ENCODE data around the gene ELL. TPM values are rescaled to one million over a fixed set of nuclear protein-coding genes. Genes with fewer than 3 reads are reported as not detected.

The ELL gene
- total RNA-seq, 4 donors from 2014 or later, result 5.9 to 12.8 (median 9.9) TPM

GRCh38 chr19:18434411-18435175 is 87.3 kb downstream of the ELL start:
- H3K4me1 ChIP-seq, result peaks cover 33 to 86% (median 43%) of the 10 kb centered on the region in 3 donors
- H3K4me3 ChIP-seq, result peak overlapping the region in 2 of 4 donors; percentile 52 to 66
- no peak for DNase-seq
- WGBS, 2 donors, result 73 to 80% methylated on average over 8 to 13 of the region's 21 CpGs
- intact Hi-C loops (cut with DNase I), result no loop called here
- H3K27me3 ChIP-seq, result peaks cover 0 to 22% (median 0%) of the 10 kb centered on the region in 4 donors
- no peak for TF ChIP-seq POLR2A (IDR thresholded peaks at IDR 0.05)
- TF ChIP-seq CTCF (IDR thresholded peaks at IDR 0.05), result no peak
- no peaks in the 10 kb centered on the region for H3K9me3 ChIP-seq
- peak overlapping the region in 3 of 4 donors; percentile 23 to 65 (median 58) for H3K27ac ChIP-seq
- H3K36me3 ChIP-seq, result peaks cover 0 to 9% (median 0%) of the 10 kb centered on the region in 3 donors

GRCh38 chr19:18433735-18434398 is 88.0 kb downstream of the ELL start:
- Histone ChIP-seq H3K4me3 (peak overlapping the region; percentile 34 to 66 (median 46)), H3K4me1 (peaks cover 41 to 86% (median 43%) of the 10 kb centered on the region in 3 donors), H3K36me3 (peaks cover 0 to 9% (median 0%) of the 10 kb centered on the region in 3 donors), H3K27ac (peak overlapping the region; percentile 23 to 65 (median 53)), H3K27me3 (peaks cover 0 to 22% (median 0%) of the 10 kb centered on the region in 4 donors), H3K9me3 (no peaks in the 10 kb centered on the region)
- intact Hi-C loops (cut with DNase I), result no loop called here
- 14 to 49% methylated on average over 1 to 4 of the region's 60 CpGs for WGBS, 2 donors
- TF ChIP-seq CTCF (IDR thresholded peaks at IDR 0.05) (no peak), POLR2A (IDR thresholded peaks at IDR 0.05) (no peak)
- DNase-seq, result no peak

- TF ChIP-seq CTCF (IDR thresholded peaks at IDR 0.05) (no peak), POLR2A (IDR thresholded peaks at IDR 0.05) (no peak)
- DNase-seq, result no peak
- peak overlapping the region; percentile 9 to 65 (median 53) for H3K27ac ChIP-seq
- peaks cover 36 to 86% (median 39%) of the 10 kb centered on the region in 3 donors for H3K4me1 ChIP-seq
- H3K36me3 ChIP-seq, result peaks cover 0 to 12% (median 0%) of the 10 kb centered on the region in 3 donors
- peak overlapping the region; percentile 34 to 66 (median 46) for H3K4me3 ChIP-seq
- H3K9me3 ChIP-seq, result no peaks in the 10 kb centered on the region
- H3K27me3 ChIP-seq, result peaks cover 0 to 22% (median 0%) of the 10 kb centered on the region in 4 donors
- intact Hi-C loops (cut with DNase I), result no loop called here
- WGBS, 2 donors, result 61% methylated on average over 4 of the region's 59 CpGs; no CpG with 5 or more reads in 1 of the 2 donors
These were observed 88.7 kb downstream of the ELL start for GRCh38 chr19:18433015-18433691.

- intact Hi-C loops (cut with DNase I), result no loop called here
- peak overlapping the region in 2 of 4 donors; percentile 58 to 65 for H3K27ac ChIP-seq
- H3K27me3 ChIP-seq, result peaks cover 0 to 16% (median 0%) of the 10 kb centered on the region in 4 donors
- DNase-seq, result no peak
- no peaks in the 10 kb centered on the region for H3K9me3 ChIP-seq
- no peak for TF ChIP-seq POLR2A (IDR thresholded peaks at IDR 0.05)
- no peak for TF ChIP-seq CTCF (IDR thresholded peaks at IDR 0.05)
- WGBS, 2 donors, result 43% methylated on average over 1 of the region's 13 CpGs; no CpG with 5 or more reads in 1 of the 2 donors
- H3K4me1 ChIP-seq, result peaks cover 31 to 84% (median 34%) of the 10 kb centered on the region in 3 donors
- H3K36me3 ChIP-seq, result peaks cover 0 to 15% (median 0%) of the 10 kb centered on the region in 3 donors
- peak overlapping the region in 3 of 4 donors; percentile 39 to 66 (median 52) for H3K4me3 ChIP-seq
These were observed 89.4 kb downstream of the ELL start for GRCh38 chr19:18432275-18433014.

All from esophagus squamous epithelium (tissue), 5 donors.